ENCODE data around the gene UQCR11.
"Not testable (repeated sequence)": the region's sequence is repeated elsewhere in the genome, so short reads cannot be mapped to it uniquely, and the experiment has no call there.

The UQCR11 gene

DNA sequence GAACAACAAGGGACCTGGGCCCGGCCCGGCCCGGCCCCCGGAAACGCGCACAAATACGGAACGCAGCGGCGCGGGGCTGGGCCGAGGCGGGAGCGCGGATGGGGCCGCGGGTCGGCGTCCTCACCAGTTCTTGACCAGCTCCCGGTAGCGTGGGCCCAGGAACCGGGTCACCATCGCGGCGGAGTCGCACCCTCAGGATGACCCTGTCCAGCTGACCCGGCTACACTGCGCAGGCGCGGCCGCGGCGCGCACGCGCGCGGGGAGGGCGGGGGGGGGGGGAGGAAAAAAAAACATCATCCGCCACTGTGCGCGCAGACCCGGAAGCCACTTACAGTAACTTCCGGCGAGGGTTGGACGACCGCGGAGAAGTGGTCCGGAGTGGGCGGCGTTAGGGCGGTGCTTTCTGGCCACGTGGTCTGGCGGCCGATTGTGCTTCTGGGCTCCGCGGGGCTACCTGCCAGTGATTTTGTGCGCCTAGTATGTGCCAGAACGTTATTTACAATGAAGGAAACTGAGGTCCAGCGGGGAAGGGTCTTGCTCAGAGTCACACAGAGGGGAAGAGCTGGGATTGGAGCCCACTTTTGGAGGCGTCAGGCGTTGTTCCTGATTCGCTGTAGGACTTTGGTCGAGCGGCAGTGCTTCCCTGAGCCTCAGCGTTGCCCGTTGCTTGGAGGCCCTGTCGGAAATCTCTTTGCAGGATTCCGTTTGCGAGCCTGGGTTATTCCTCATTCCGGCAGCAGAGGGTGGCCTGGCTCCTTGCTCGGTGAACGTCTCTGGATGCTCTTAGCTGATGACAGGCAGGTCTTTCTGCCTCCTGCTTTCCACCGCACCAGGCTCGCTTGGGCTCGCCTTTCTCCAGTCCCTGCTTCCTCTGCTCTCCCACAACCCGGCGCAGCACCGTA, at the start of gene UQCR11:
Gene UQCR11 (minus strand): TSS at position 227 of the 902 bp plus-strand sequence. CDS start 53 bp downstream, at position 174.
- peak; percentile 96 to 97 for DNase-seq

DNA sequence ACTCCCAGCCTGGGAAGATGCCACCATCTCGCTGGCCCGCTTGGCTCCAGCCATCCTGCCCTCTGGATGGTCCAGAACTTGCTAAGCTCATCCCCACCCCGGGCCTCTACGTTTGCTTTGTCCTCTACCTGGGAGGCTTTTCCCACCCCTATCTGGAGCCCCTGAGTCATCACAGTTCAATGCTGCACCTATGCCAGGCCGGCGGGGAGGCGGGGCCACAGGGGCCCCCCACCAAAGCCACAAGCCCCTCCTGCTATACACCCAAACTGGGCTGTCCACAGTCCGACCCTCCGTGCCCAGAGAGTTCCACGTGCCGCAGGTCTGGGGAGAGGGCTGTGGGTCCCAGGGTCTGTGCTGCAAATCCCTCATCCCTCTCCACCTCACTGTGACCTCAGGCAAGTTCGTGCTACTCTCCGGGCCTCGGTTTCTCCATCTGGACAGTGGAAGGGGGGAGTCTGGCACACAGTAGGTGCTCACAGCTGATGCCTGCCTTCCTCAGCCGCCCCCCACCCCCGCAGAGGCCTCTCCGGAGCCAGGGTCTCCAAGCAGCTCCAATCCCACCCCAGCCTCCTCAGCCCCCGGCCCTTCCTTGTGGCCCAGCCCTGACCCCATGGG, 49.0 kb upstream of the UQCR11 start:
- DNase-seq = no peak

DNA sequence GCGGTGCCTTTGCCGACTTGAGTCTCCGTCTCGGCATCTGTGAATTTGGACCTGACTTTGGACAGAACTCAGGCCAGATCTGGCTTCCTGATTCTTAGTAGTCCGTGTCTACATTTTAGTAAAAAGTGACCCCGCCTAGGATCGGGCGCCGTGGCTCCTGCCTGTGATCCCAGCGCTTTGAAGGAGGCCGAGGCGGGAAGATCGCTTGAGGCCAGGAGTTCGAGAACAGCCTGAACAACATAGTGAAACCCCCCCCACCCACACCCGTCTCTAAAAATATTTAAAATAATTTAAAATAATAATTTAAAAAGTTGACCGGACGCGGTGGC, 48.0 kb upstream of the UQCR11 start:
- DNase-seq = no peak

- DNase-seq = peak; percentile 99
Measured at GRCh38 chr19:1652471-1653299, 47.4 kb upstream of the UQCR11 start, which contains the start of gene TCF3. TSS of gene TCF3 (minus strand) at chr19:1652615. CDS start at chr19:1650248, 2,367 bp downstream.

- peak; percentile 37 to 58 for DNase-seq
Measured at GRCh38 chr19:1651568-1652291, 46.5 kb upstream of the UQCR11 start.

DNA sequence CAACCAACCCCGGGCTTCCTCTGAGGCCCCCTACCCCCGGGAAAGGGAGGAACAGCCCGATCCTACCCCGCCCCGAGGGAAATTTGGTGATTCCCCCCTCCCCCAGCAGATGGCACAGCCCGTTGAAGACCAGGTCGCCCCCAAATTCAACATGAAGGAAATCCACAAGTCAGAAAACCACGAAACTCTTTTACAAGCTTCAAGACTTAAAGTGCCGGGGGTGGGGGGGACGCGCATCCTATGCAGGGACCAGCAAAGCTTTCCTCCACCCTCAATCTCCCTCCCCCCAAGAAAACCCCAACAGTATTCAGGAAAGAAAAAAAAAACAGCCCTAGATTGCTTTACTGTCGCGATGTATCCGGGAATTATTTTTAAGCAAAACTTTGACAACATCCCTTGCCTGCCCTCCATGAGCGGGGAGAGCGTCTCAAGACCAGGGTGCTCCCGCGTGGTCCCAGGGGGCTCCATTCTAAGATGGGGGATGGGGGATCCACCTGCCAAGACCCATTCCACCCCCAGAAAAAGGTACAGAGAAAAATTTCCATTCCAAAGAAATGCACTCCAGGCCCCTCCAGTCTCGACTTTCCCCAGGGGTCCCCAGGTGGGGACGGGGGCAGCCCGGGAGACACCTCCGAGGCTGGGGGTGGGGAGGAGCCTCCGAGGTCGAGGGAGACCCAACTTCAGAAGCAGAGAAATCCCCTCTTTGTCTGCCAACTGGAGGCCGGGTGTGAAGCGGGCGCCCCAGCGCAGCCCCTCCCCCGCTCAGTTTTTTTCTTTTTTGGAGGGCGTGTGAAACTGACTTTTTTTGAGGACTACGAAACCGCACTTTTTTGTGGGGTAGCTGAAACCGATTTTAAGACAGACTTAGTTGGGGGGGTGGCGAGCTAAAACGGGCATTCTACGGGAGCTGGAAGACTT, 45.6 kb upstream of the UQCR11 start:
- no peak for DNase-seq

- no peak for DNase-seq
Measured at GRCh38 chr19:1649706-1650649, 44.7 kb upstream of the UQCR11 start.

- DNase-seq = no peak
Measured at GRCh38 chr19:1648920-1649541, 43.8 kb upstream of the UQCR11 start.

DNA sequence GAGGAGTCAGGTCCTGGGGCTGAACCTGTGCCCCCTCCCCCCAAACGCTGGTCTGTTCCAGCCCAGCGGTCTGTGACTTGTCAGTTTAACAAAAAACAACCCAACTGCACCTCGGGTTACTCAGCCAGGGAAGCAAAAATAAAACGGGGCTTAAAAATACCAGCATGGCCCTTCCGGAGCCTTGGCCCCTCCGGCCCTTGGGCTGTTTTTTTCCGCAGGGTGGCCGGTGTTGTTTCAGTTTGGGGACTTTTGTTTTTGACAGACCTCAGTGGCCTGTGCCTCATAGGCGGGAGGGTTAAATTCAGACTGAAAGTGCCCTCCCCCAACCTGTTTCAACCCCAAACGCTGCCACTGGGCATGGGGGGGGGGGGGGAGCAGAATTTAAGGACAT, 43.2 kb upstream of the UQCR11 start:
- no peak for DNase-seq

DNA sequence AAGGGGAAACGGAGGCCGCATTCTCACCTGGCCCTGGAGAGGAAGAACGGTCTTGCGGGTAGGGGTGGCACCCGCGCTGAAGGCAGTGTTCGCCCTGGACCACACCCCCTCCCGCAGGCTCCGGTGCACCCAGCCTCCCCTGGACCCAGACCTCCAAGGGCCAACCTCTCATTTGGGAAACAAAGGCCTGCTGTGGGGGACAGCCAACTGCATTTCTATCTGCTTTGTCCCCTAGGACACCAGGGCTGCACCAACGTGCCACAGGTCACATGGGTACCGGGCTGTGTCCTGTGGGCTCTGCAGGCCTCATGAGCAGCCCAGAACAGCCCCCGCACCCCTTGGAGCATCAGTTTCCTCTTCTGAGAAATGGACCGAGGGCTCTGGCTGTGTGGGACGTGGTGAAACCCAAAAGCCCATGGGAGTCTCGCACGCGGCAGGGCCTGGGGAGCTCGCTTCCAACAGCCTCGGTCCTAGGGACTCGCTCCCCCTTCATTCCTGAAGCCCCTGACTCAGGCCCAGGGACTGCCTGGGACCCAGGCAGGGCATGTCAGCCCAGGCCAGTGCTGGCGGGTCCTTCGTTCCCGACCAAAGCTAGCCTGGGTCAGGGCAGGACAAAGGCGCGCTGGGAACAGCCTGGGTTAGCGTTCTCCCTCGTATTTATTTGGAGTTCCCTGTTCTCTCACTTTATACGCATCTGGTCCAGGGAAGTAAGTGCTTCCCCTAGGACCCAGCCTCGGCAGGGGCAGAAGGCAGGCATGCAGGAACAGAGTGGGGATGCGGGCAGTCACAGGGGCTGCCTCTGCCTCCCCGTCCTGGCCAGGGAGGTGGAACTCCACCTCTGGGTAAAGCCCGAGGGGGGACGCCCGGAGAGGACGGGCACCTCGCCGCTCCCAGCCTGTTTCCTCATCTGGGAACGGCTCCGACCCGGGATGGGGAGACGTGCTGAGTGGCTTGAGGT, 42.5 kb upstream of the UQCR11 start:
- DNase-seq = no peak

GRCh38 chr19:1646659-1647453, 41.6 kb upstream of the UQCR11 start:
- no peak for DNase-seq

GRCh38 chr19:1646149-1646548, 40.9 kb upstream of the UQCR11 start:
- DNase-seq = no peak

- no peak for DNase-seq
Measured at GRCh38 chr19:1645299-1645698, 40.0 kb upstream of the UQCR11 start.

DNA sequence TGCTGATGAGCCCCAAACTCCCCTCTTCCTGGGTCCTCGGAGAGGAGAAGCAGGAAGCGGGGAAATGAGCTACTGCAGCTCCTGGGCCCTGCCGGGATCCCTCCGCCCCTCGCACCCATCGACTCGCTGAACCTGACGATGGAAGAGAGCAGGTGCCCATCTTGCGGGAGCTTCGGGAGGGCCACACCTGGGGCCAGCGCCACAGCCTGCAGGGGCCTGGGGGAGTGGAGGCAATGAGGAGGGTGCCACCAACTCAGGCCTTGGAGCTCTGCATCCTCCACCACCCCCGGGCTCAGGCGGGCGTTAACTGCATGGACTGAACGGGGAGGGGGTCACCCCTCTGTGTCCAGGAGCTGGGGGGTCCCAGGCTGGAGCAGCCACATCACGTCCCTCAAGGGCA, 38.8 kb upstream of the UQCR11 start:
- DNase-seq = no peak

DNA sequence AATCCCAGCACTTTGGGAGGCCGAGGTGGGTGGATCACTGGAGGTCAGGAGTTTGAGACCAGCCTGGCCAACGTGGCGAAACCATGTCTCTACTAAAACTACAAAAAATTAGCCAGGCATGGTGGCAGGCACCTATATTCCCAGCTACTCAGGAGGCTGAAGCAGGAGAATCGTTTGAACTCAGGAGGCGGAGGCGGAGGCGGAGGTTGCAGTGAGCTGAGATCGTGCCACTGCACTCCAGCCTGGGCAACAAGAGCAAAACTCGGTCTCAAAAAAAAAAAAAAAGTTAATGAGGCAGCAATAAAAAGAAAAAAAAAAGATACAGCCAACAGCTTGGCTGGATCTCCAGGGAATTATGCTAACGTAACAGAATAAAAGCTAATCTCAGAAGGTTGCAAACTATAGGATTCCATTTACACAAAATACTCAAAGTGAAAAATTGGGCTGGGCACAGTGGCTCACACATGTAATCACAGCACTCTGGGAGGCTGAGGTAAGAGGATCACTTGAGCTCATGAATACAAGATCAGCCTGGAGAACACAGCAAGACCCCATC, 35.7 kb upstream of the UQCR11 start:
- not testable (repeated sequence) for DNase-seq

- no peak for DNase-seq
Measured at GRCh38 chr19:1636325-1637236, 31.3 kb upstream of the UQCR11 start.

GRCh38 chr19:1634938-1635243, 29.6 kb upstream of the UQCR11 start:
- no peak for DNase-seq
